ENCODE results near the gene MEPCE.

GRCh38 chr7:100481466-100481865 is 51.8 kb downstream of the MEPCE start:
- TF ChIP-seq POLR2AphosphoS2 (IDR thresholded peaks at IDR 0.05; ENCODE audit: low read depth, low read length) (no peak), POLR2AphosphoS5 (IDR thresholded peaks at IDR 0.05; ENCODE audit: low read length) (no peak), CBX5 (IDR thresholded peaks at IDR 0.05; ENCODE audit: low read depth) (no peak)

Data from GM12878 (cell line).